CD4-positive, alpha-beta T cell treated with Interleukin-10 for 1 hour (primary cell): ENCODE results near the gene TMPRSS3.

ENCODE experiments used
- DNase-seq: peaks from one replicate; pipeline ENCODE4 v3.0.0-alpha.2; 2020

The TMPRSS3 gene

GRCh38 chr21:42330380-42331371 is 65.2 kb downstream of the TMPRSS3 start:
- DNase-seq: no peak

GRCh38 chr21:42324896-42325295 is 71.0 kb downstream of the TMPRSS3 start:
- no peak for DNase-seq
